Thyroid gland (tissue), 4 donors: ENCODE measurements around the gene STKLD1. TPM values are rescaled to one million over a fixed set of nuclear protein-coding genes. Genes with fewer than 3 reads are reported as not detected.

Experiments
- DNase-seq, 2 donors: peaks; one replicate each; pipeline ENCODE4 v3.0.0-alpha.2; 2019
- H3K27ac ChIP-seq, 3 donors: fragments of 200-600 bp; sonication (generic); 1 replicate in 2 of 3; 2 replicates in 1 of 3; pipeline ENCODE4 v1.5.1; 2016 to 2019; ENCODE audit warnings: mild to moderate bottlenecking in 1 of 3, moderate library complexity in 1 of 3
- H3K27me3 ChIP-seq: fragments of 200-600 bp; sonication (generic); one replicate; pipeline ENCODE4 v1.5.1; 2019
- H3K36me3 ChIP-seq, 2 donors: fragments of 200-600 bp; sonication (generic); one replicate each; pipeline ENCODE4 v1.5.1; 2016 to 2019
- H3K4me1 ChIP-seq, 2 donors: fragments of 200-600 bp; sonication (generic); one replicate each; pipeline ENCODE4 v1.5.1; 2017 to 2019
- H3K4me3 ChIP-seq, 3 donors: fragments of 200-600 bp; sonication (generic); replicated peaks in 1 of 3; 1 replicate in 2 of 3; 2 replicates in 1 of 3; pipeline ENCODE4 v1.5.1; 2016; ENCODE audit warnings: mild to moderate bottlenecking in 1 of 3
- H3K9me3 ChIP-seq: fragments of 200-600 bp; sonication (generic); one replicate; pipeline ENCODE4 v1.5.1; 2017
- CTCF ChIP-seq, 6 experiments: fragments of 200-600 bp in 3 of 6; fragments of 450-650 bp in 3 of 6; sonication (generic) in 3 of 6; IDR thresholded peaks; one replicate each; pipeline ENCODE4 v1.5.1; 2016 to 2019; ENCODE audit warnings: antibody characterized with exemption in 6 of 6, mild to moderate bottlenecking in 2 of 6, inconsistent platforms in 1 of 6, moderate library complexity in 1 of 6
- POLR2A ChIP-seq, 2 donors: fragments of 450-650 bp; IDR thresholded peaks; one replicate each; pipeline ENCODE4 v1.6.1; 2017; ENCODE audit warnings: antibody characterized with exemption in 2 of 2, mild to moderate bottlenecking in 2 of 2, moderate library complexity in 1 of 2
- WGBS, 2 donors: methylation state at CpG; one replicate each; pipeline ENCODE4 v1.1.5; 2017; 5-methylcytosine and 5-hydroxymethylcytosine counted together
- intact Hi-C: fragments of 100-400 bp; cut with DNase I; formaldehyde crosslinking; loops from one replicate; pipeline ENCODE4 v1.15.1; 2023
- total RNA-seq, 4 donors: library from RNA; depleted of rRNA; stranded (reverse); fragments of >200 nt; gene quantifications; one replicate each; pipeline ENCODE4 v1.2.3, GENCODE V29; 2016

STKLD1 gene
- total RNA-seq, 4 donors from 2014 or later, result 1.6 to 2.2 TPM; not detected in 2

DNA sequence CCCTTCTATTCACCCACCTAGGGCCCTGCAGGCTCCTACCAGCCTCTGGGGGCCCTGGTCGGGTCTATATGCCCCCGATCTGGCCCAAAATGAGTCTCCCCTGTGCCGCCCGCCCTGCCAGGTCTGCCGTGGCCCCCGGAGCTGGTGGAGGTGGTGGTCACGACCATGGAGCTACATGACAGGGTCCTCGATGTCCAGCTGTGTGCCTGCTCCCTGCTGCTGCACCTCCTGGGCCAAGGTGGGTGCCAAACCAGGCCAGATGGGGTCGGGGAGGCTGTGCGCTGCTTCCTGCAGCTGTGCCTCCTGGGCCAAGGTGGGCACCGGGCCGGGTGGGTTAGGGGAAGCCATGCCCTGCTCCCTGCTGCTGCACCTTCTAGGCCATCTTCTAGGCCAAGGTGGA is 24.1 kb downstream of the STKLD1 start:
- no peak for DNase-seq
- 83 to 87% methylated on average over 2 to 3 of the region's 12 CpGs for WGBS, 2 donors
- H3K4me1 ChIP-seq, result no peaks in the 10 kb centered on the region
- no peaks in the 10 kb centered on the region for H3K27me3 ChIP-seq
- H3K27ac ChIP-seq, result no peak overlapping the region
- no peak for TF ChIP-seq POLR2A (IDR thresholded peaks at IDR 0.05)
- TF ChIP-seq CTCF (IDR thresholded peaks at IDR 0.05), result no peak
- no peaks in the 10 kb centered on the region for H3K9me3 ChIP-seq
- peaks cover 0 to 5% of the 10 kb centered on the region in 2 donors for H3K36me3 ChIP-seq
- H3K4me3 ChIP-seq, result no peak overlapping the region
- intact Hi-C loops, result no loop called here

DNA sequence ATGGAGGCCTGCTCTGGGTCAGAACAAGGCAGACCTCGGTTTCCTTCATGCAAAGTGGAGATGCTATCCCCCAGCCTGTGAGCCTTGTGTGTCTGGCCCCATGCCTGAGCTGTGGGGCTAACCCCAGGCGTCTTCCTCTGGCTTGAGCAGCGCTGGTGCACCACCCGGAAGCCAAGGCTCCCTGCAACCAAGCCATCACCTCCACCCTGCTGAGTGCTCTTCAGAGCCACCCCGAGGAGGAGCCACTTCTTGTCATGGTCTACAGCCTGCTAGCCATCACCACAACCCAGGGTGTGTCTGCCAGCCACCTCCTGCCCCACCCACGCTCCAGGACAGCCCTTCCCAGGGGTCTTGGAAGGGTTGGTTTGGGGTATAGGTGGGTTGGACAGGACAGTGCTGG is 25.4 kb downstream of the STKLD1 start:
- 96 to 100% methylated on average over 2 to 5 of the region's 6 CpGs for WGBS, 2 donors
- no peak for DNase-seq
- TF ChIP-seq POLR2A (IDR thresholded peaks at IDR 0.05) (no peak), CTCF (IDR thresholded peaks at IDR 0.05) (no peak)
- H3K27ac ChIP-seq, result no peak overlapping the region
- H3K27me3 ChIP-seq, result no peaks in the 10 kb centered on the region
- H3K4me1 ChIP-seq, result no peaks in the 10 kb centered on the region
- H3K4me3 ChIP-seq, result no peak overlapping the region
- H3K36me3 ChIP-seq, result peaks cover 0 to 14% of the 10 kb centered on the region in 2 donors
- H3K9me3 ChIP-seq, result no peaks in the 10 kb centered on the region
- intact Hi-C loops, result no loop called here

DNA sequence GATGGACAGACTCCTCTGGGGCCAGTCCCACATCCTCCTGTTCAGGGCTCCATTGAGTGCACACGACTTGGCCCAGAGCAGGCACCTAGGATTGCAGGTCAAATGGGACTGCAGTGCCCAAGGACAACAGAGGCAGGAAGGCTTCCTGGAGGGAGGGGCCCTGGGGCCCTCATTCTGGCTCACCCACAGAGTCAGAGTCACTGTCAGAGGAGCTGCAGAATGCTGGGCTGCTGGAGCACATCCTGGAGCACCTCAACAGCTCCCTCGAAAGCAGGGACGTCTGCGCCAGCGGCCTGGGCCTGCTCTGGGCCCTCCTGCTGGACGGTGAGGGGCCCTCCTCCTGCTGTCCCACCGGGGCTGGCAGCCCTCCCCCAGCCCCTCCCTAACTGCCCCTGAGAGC is 26.5 kb downstream of the STKLD1 start:
- Histone ChIP-seq H3K9me3 (no peaks in the 10 kb centered on the region), H3K27me3 (no peaks in the 10 kb centered on the region), H3K4me1 (no peaks in the 10 kb centered on the region), H3K27ac (no peak overlapping the region), H3K4me3 (no peak overlapping the region), H3K36me3 (peaks cover 6 to 16% of the 10 kb centered on the region in 2 donors)
- TF ChIP-seq CTCF (IDR thresholded peaks at IDR 0.05), result no peak
- no peak for TF ChIP-seq POLR2A (IDR thresholded peaks at IDR 0.05)
- 73 to 100% methylated on average over 1 to 3 of the region's 7 CpGs for WGBS, 2 donors
- DNase-seq, result no peak
- intact Hi-C loops, result no loop called here

DNA sequence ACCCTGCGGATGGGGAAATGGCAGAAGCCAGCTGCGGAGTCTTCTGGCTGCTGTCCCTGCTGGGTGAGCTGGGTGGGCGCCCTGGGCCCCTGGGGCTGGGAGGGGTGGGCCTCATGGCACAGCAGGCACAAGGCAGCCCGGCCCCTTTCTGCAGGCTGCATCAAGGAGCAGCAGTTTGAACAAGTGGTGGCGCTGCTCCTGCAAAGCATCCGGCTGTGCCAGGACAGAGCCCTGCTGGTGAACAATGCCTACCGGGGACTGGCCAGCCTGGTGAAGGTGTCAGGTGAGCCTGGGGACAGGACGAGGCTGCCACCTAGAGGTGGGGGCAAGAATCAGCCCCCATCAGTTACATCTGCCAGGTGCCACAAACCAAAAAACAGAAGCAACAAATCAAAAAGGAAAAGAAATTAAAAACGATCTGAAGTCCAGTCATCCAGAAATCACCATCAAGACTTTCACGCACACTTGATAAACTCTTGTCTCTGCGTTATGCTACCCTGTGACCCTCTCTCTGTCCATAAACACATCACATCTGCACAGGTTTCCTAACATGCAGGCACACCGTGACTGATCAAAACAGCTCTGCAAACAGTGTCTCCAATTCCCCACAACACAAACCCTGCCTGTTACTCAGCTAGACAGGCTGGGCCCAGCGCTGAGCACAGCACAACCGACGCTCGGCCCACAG is 27.7 kb downstream of the STKLD1 start:
- Histone ChIP-seq H3K27me3 (no peaks in the 10 kb centered on the region), H3K27ac (no peak overlapping the region)

More for the DNA sequence above, 27.7 kb downstream of the STKLD1 start:
- peaks cover 12 to 25% of the 10 kb centered on the region in 2 donors for H3K36me3 ChIP-seq
- TF ChIP-seq CTCF (IDR thresholded peaks at IDR 0.05), result peak in 2 of 6 experiments; percentile 24 to 29
- no peak for TF ChIP-seq POLR2A (IDR thresholded peaks at IDR 0.05)
- DNase-seq, result peak in 1 of 2 donors; percentile 9
- no peaks in the 10 kb centered on the region for H3K9me3 ChIP-seq
- intact Hi-C loops, result no loop called here
- WGBS, 2 donors, result 73 to 83% methylated on average over 10 to 15 of the region's 16 CpGs
- no peaks in the 10 kb centered on the region for H3K4me1 ChIP-seq
- H3K4me3 ChIP-seq, result no peak overlapping the region
